SK-N-SH (cell line): ENCODE measurements around the gene ITGA8. TPM values are rescaled to one million over a fixed set of nuclear protein-coding genes. Genes with fewer than 3 reads are reported as not detected.

Experiments
- CTCF ChIA-PET: fragments of 300-600, 350-600 bp; formaldehyde crosslinking; extraction: SDS; loops from one replicate; lab custom pipeline; 2021; lab: Yijun Ruan, JAX
- POLR2A ChIA-PET: fragments of 350-600 bp; sonication (Branson Sonifier 250); formaldehyde crosslinking; extraction: SDS; loops from one replicate; lab custom pipeline; 2020; ENCODE audit warnings: antibody characterized with exemption, inconsistent platforms; lab: Yijun Ruan, JAX
- DNase-seq: peaks from one replicate; pipeline ENCODE4 v3.0.0; 2012
- H2AFZ ChIP-seq: fragments of 200-600 bp; sonication (generic); 2 replicates; pipeline ENCODE4 v1.8.1; 2016; ENCODE audit warnings: antibody characterized with exemption, mild to moderate bottlenecking, low read depth
- H3F3A ChIP-seq: fragments of 200-600 bp; sonication (generic); replicated peaks from 2 replicates; pipeline ENCODE3; 2016; ENCODE audit warnings: antibody characterized with exemption, mild to moderate bottlenecking; ENCODE audit not compliant: insufficient read depth
- H3K27ac ChIP-seq, 2 experiments: fragments of 200-500 bp in 1 of 2; fragments of 200-600 bp in 1 of 2; sonication (Bioruptor generic) in 1 of 2; sonication (generic), shearing (Covaris generic) in 1 of 2; 2 replicates each; pipeline versions ENCODE4 v1.5.1 to v1.6.1; 2014 to 2016; ENCODE audit warnings: low read depth in 2 of 2, inconsistent platforms in 1 of 2, low read length in 1 of 2, mild to moderate bottlenecking in 1 of 2, mixed read lengths in 1 of 2
- H3K27me3 ChIP-seq: fragments of 200-600 bp; sonication (generic), shearing (Covaris generic); 2 replicates; pipeline ENCODE4 v1.6.1; 2016; ENCODE audit warnings: mixed run types; ENCODE audit not compliant: insufficient read depth
- H3K36me3 ChIP-seq, 2 experiments: fragments of 200-500 bp in 1 of 2; fragments of 200-600 bp in 1 of 2; sonication (Bioruptor generic) in 1 of 2; sonication (generic) in 1 of 2; replicated peaks in 1 of 2; 2 replicates each; pipeline versions ENCODE3 to v1.5.1; 2014 to 2016; ENCODE audit warnings: low read length in 1 of 2, mild to moderate bottlenecking in 1 of 2; ENCODE audit not compliant: insufficient read depth in 2 of 2, control insufficient read depth in 1 of 2
- H3K4me1 ChIP-seq, 2 experiments: fragments of 200-500 bp in 1 of 2; fragments of 200-600 bp in 1 of 2; sonication (Bioruptor generic) in 1 of 2; sonication (generic), shearing (Covaris generic) in 1 of 2; 2 replicates each; pipeline versions ENCODE4 v1.5.1 to v1.6.1; 2014 to 2016; ENCODE audit warnings: low read depth in 1 of 2, low read length in 1 of 2, mixed run types in 1 of 2; ENCODE audit not compliant: insufficient read depth in 2 of 2, control insufficient read depth in 1 of 2
- H3K4me2 ChIP-seq: fragments of 200-600 bp; sonication (generic), shearing (Covaris generic); 2 replicates; pipeline ENCODE4 v1.6.1; 2017; ENCODE audit warnings: mixed run types
- H3K4me3 ChIP-seq, 2 experiments: fragments of 200-500 bp in 1 of 2; fragments of 200-600 bp in 1 of 2; sonication (Bioruptor generic) in 1 of 2; sonication (generic), shearing (Covaris generic) in 1 of 2; 2 replicates each; pipeline versions ENCODE4 v1.5.1 to v1.8.1; 2014 to 2016; ENCODE audit warnings: low read depth in 2 of 2, inconsistent platforms in 1 of 2, low read length in 1 of 2, mild to moderate bottlenecking in 1 of 2, mixed read lengths in 1 of 2, moderate library complexity in 1 of 2
- H3K79me2 ChIP-seq: fragments of 200-600 bp; sonication (generic); 2 replicates; pipeline ENCODE4 v1.8.1; 2017; ENCODE audit warnings: mild to moderate bottlenecking; ENCODE audit not compliant: insufficient read depth
- H3K9ac ChIP-seq: fragments of 200-600 bp; sonication (generic); 2 replicates; pipeline ENCODE4 v1.6.1; 2017; ENCODE audit warnings: mixed run types
- H3K9me2 ChIP-seq: fragments of 200-600 bp; sonication (generic); 2 replicates; pipeline ENCODE4 v1.6.1; 2017; ENCODE audit warnings: mixed run types
- H3K9me3 ChIP-seq: fragments of 200-600 bp; sonication (generic); 2 replicates; pipeline ENCODE4 v1.6.1; 2017; ENCODE audit warnings: mixed run types, mild to moderate bottlenecking, moderate library complexity
- H4K20me1 ChIP-seq: fragments of 200-600 bp; sonication (generic); 2 replicates; pipeline ENCODE4 v1.6.1; 2017; ENCODE audit warnings: mild to moderate bottlenecking, mixed run types; ENCODE audit not compliant: insufficient read depth
- CHD2 ChIP-seq: fragments of 150-350 bp; IDR thresholded peaks from 2 replicates; pipeline ENCODE4 v1.6.1; 2018; ENCODE audit warnings: low read length; ENCODE audit not compliant: partially characterized antibody
- CTCF ChIP-seq: fragments of 200-600 bp; sonication (generic); IDR thresholded peaks from 2 replicates; pipeline ENCODE4 v1.6.1; 2017; ENCODE audit warnings: antibody characterized with exemption, mild to moderate bottlenecking, moderate library complexity
- ELF1 ChIP-seq: IDR thresholded peaks from 2 replicates; pipeline ENCODE4 v1.4.0; 2012
- EP300 ChIP-seq, 2 experiments: IDR thresholded peaks; 2 replicates each; pipeline versions ENCODE4 v1.4.0 to v1.6.1; 2012; ENCODE audit warnings: borderline replicate concordance in 1 of 2, low read depth in 1 of 2, low read length in 1 of 2
- EZH2phosphoT487 ChIP-seq: fragments of 200-600 bp; sonication (generic); IDR thresholded peaks from 2 replicates; pipeline ENCODE4 v1.6.1; 2017; ENCODE audit warnings: low read depth, mixed run types, mild to moderate bottlenecking, antibody characterized with exemption, moderate library complexity, borderline replicate concordance
- FOSL2 ChIP-seq: IDR thresholded peaks from 2 replicates; pipeline ENCODE4 v1.4.0; 2012; ENCODE audit warnings: low read depth, mild to moderate bottlenecking, moderate library complexity, borderline replicate concordance
- FOXM1 ChIP-seq: IDR thresholded peaks from 2 replicates; pipeline ENCODE4 v1.4.0; 2012; ENCODE audit warnings: low read depth, mild to moderate bottlenecking
- MAX ChIP-seq: IDR thresholded peaks from 2 replicates; pipeline ENCODE4 v1.4.0; 2012; ENCODE audit warnings: low read depth
- MEF2A ChIP-seq: IDR thresholded peaks from 2 replicates; pipeline ENCODE4 v1.4.0; 2012; ENCODE audit warnings: low read depth, borderline replicate concordance
- MXI1 ChIP-seq: IDR thresholded peaks from 2 replicates; pipeline ENCODE4 v1.6.1; 2012; ENCODE audit warnings: mild to moderate bottlenecking, low read depth, low read length, improper control_type of control experiment
- NFIC ChIP-seq: IDR thresholded peaks from 2 replicates; pipeline ENCODE4 v1.4.0; 2012; ENCODE audit warnings: borderline replicate concordance
- PBX3 ChIP-seq: IDR thresholded peaks from 2 replicates; pipeline ENCODE4; 2012
- POLR2AphosphoS5 ChIP-seq: IDR thresholded peaks from 2 replicates; pipeline ENCODE4 v1.6.1; 2012; ENCODE audit warnings: low read depth, low read length
- RCOR1 ChIP-seq: fragments of 150-350 bp; IDR thresholded peaks from 2 replicates; pipeline ENCODE4 v1.6.1; 2017; ENCODE audit warnings: antibody characterized with exemption, low read length
- SIN3A ChIP-seq: IDR thresholded peaks from 2 replicates; pipeline ENCODE4 v1.6.1; 2012; ENCODE audit warnings: low read depth, mild to moderate bottlenecking, low read length, moderate library complexity, borderline replicate concordance
- SMC3 ChIP-seq: IDR thresholded peaks from 2 replicates; pipeline ENCODE4 v1.6.1; 2012; ENCODE audit warnings: low read depth, low read length, improper control_type of control experiment
- TCF12 ChIP-seq: IDR thresholded peaks from 2 replicates; pipeline ENCODE4 v1.4.0; 2012
- USF1 ChIP-seq: IDR thresholded peaks from 2 replicates; pipeline ENCODE4 v1.4.0; 2012; ENCODE audit warnings: low read depth, borderline replicate concordance
- USF2 ChIP-seq: fragments of 150-350 bp; IDR thresholded peaks from 2 replicates; pipeline ENCODE4 v1.6.1; 2017; ENCODE audit warnings: antibody characterized with exemption, low read length, low read depth, borderline replicate concordance
- YY1 ChIP-seq: IDR thresholded peaks from 2 replicates; pipeline ENCODE4 v1.4.0; 2012; ENCODE audit warnings: low read depth, mild to moderate bottlenecking
- WGBS: methylation state at CpG from one replicate; pipeline ENCODE4 v1.1.6; 2017; ENCODE audit warnings: low lambda C conversion rate; 5-methylcytosine and 5-hydroxymethylcytosine counted together
- polyA plus RNA-seq, 3 experiments: library from polyadenylated mRNA; depleted of rRNA; stranded (reverse); fragments of >200 nt; gene quantifications; 2 replicates each; pipeline ENCODE4 v1.2.3, GENCODE V29; 2012

The ITGA8 gene
- polyA plus RNA-seq, 1 of the 3 experiments (the other 2 are of a cell fraction) = not detected

- Histone ChIP-seq H3K9me3 (no peaks in the 10 kb centered on the region), H3K27me3 (peaks cover 7% of the 10 kb centered on the region; the same call in 1 of the 2 replicates), H4K20me1 (no peaks in the 10 kb centered on the region), H3K36me3 (no peaks in the 10 kb centered on the region), H2AFZ (no peak overlapping the region), H3K4me3 (no peak overlapping the region), H3F3A (no peaks in the 10 kb centered on the region), H3K4me2 (no peak overlapping the region), H3K79me2 (no peaks in the 10 kb centered on the region), H3K4me1 (no peaks in the 10 kb centered on the region), H3K9me2 (no peaks in the 10 kb centered on the region), H3K9ac (no peak overlapping the region), H3K27ac (no peak overlapping the region)
- DNase-seq = no peak
- ChIA-PET POLR2A (no interaction called here), CTCF (no interaction called here)
- TF ChIP-seq MXI1 (no peak), USF2 (no peak), CHD2 (no peak), EZH2phosphoT487 (no peak), MAX (no peak), SIN3A (no peak), POLR2AphosphoS5 (no peak), RCOR1 (no peak), CTCF (no peak), NFIC (no peak), EP300 (IDR thresholded peaks at IDR 0.05; ENCODE audit: borderline replicate concordance in 1 of 2, low read depth in 1 of 2, low read length in 1 of 2) (no peak), TCF12 (no peak), YY1 (no peak), ELF1 (no peak), SMC3 (no peak), FOXM1 (no peak), USF1 (no peak), MEF2A (no peak), PBX3 (no peak), FOSL2 (no peak)
- WGBS = 42% methylated on average over 14 of the region's 16 CpGs
Observed at GRCh38 chr10:15472431-15473395, 247.0 kb downstream of the ITGA8 start.
